Activated naive CD4-positive, alpha-beta T cell treated with anti-CD3 and anti-CD28 coated beads, Interleukin-2, amount 10 ng/mL, durations not matched to agents 7 days and 5 days (primary cell): ENCODE measurements around the gene GFI1B.
A peak's percentile ranks its signal among the peaks of the same experiment; 100 is the strongest.
"Not testable (repeated sequence)": the region's sequence is repeated elsewhere in the genome, so short reads cannot be mapped to it uniquely, and the experiment has no call there.

Source experiments
- CTCF ChIA-PET: fragments of 350-600 bp; sonication (Branson Sonifier 250); formaldehyde crosslinking; loops from one replicate; lab custom pipeline; 2021; ENCODE audit warnings: antibody characterized with exemption; lab: Charles Lee
- DNase-seq: peaks from one replicate; pipeline ENCODE4 v3.0.0-alpha.2; 2020
- H3K27ac Mint-ChIP-seq: one replicate; pipeline ENCODE4 v1.8.0; 2021; ENCODE audit warnings: mild to moderate bottlenecking, moderate library complexity, mixed read lengths
- H3K27me3 Mint-ChIP-seq: one replicate; pipeline ENCODE4 v1.8.0; 2021; ENCODE audit warnings: mild to moderate bottlenecking, mixed read lengths
- H3K36me3 Mint-ChIP-seq: one replicate; pipeline ENCODE4 v1.8.0; 2021; ENCODE audit warnings: mixed read lengths
- H3K4me1 Mint-ChIP-seq: one replicate; pipeline ENCODE4 v1.8.0; 2021; ENCODE audit warnings: mixed read lengths
- H3K4me3 Mint-ChIP-seq: one replicate; pipeline ENCODE4 v1.8.0; 2021; ENCODE audit warnings: mild to moderate bottlenecking, moderate library complexity, mixed read lengths
- H3K9me3 Mint-ChIP-seq: one replicate; pipeline ENCODE4 v1.8.0; 2021; ENCODE audit warnings: mixed read lengths

Gene GFI1B

DNA sequence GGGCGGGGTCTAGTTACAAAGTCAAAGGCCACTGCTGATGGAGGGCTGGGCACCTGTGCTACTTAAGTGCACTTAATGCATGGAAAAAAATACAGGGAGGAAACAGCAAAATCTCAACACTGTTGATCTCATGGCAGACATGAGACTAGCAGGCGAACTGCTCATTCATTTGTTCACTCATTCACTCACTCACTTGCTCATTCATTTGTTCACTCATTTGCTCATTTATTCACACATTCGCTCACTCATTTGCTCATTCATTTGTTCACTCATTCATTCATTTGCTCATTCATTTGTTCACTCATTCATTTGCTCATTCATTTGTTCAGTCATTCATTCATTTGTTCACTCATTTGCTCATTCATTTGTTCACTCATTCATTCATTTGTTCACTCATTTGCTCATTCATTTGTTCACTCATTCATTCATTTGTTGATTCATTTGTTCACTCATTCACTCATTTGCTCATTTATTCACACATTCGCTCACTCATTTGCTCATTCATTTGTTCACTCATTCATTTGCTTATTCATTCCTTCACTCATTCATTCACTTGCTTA lies 11.6 kb downstream of the GFI1B start:
- H3K4me3 Mint-ChIP-seq, CTCF ChIA-PET, H3K9me3 Mint-ChIP-seq, H3K4me1 Mint-ChIP-seq, H3K36me3 Mint-ChIP-seq, DNase-seq, H3K27ac Mint-ChIP-seq: not testable (repeated sequence)
- peaks cover 73% of the 10 kb centered on the region for H3K27me3 Mint-ChIP-seq

DNA sequence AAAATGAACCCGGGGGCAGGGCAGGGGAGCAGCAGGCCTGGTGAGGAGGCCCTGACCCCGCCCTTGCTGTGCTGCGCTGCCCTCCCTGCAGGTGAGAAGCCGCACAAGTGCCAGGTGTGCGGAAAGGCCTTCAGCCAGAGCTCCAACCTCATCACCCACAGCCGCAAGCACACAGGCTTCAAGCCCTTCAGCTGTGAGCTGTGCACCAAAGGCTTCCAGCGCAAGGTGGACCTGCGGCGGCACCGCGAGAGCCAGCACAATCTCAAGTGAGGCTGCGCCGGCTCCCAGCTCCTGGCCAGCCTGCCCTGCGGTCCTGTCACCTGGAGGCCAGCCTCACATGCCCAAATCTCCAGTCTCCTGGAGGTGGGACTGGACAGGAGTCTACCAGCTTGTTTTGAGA lies 12.3 kb downstream of the GFI1B start:
- Mint-ChIP-seq H3K4me1 (peaks cover 8% of the 10 kb centered on the region), H3K36me3 (no peaks in the 10 kb centered on the region), H3K27me3 (peaks cover 71% of the 10 kb centered on the region), H3K4me3 (no peak overlapping the region), H3K27ac (no peak overlapping the region), H3K9me3 (peaks cover 6% of the 10 kb centered on the region)
- CTCF ChIA-PET, result no interaction called here
- no peak for DNase-seq

DNA sequence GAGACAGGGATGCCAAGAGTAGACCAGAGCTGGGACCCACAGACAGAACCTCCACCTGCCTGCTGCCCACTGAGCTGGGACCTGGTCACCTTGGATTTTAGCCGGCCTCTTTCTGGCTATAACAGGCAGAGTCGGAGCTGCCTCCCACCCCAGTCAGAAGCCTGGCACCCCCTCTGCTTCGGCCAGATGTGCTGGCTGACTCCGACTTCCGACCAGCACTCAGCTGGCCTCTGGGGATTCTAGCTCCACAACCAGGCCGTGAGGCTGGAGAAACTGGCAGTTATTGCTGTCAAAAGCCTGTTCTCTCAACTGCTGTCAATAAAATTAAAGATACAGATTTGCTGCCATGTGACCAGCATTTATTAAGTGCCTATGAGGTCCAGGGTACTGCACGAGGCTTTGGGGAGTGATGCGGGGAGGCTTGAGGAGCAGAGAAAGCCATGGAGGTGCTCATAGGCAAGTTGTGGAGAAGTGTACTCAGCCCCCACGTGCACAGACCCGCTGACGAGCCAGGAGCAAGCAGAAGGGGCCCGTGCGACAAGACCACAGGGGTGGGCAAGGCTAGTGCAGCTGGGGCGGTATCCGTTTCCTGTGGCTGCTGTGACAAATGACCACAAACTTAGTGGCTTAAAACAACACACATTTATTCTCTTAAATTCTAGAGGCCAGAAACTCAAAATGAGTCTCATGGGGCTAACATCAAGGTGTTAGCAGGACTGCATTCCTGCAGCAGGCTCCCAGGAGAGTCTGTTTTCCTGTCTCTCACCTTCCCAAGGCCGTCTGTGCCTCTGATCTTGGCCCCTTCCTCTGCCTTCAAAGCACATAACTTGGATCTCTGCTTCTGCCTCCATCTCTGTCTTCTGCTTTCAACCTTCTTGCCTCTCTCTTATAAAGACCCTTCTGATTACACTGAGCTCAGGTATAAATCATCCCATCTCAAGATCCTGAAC lies 13.1 kb downstream of the GFI1B start:
- no peak overlapping the region for H3K4me3 Mint-ChIP-seq
- H3K36me3 Mint-ChIP-seq, result no peaks in the 10 kb centered on the region
- H3K27me3 Mint-ChIP-seq, result peaks cover 69% of the 10 kb centered on the region
- CTCF ChIA-PET, result interaction anchor here (0.7 kb wide), 1 partner anchor 13 kb away, joined by 3 read pairs; the partner anchor contains the start of gene GFI1B
- H3K27ac Mint-ChIP-seq, result no peak overlapping the region
- peaks cover 8% of the 10 kb centered on the region for H3K4me1 Mint-ChIP-seq
- peaks cover 6% of the 10 kb centered on the region for H3K9me3 Mint-ChIP-seq
- DNase-seq, result no peak

DNA sequence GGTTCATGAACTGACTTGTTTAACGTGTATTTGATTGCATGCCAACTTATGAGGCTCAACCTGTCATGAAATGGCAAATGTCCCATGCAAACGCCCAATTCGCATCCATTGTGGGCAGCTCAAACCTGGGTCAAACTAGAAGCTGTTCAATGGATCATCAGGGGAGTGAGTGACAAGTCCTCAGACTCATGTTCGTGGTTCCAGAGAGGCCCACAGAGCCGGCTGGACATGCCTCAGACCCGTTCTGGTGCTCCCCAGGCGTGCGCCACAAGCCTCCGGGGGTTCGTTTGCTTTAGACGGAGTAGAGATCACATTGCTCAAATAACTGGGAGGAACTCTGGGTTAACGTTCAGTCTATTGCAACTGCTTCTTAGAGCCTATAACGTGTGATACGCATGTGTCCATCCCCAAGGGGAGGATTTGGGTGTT lies 15.0 kb downstream of the GFI1B start:
- H3K27me3 Mint-ChIP-seq, result peaks cover 58% of the 10 kb centered on the region
- H3K9me3 Mint-ChIP-seq, result peaks cover 6% of the 10 kb centered on the region
- no peak overlapping the region for H3K4me3 Mint-ChIP-seq
- H3K36me3 Mint-ChIP-seq, result no peaks in the 10 kb centered on the region
- CTCF ChIA-PET, result no interaction called here
- no peak for DNase-seq
- H3K4me1 Mint-ChIP-seq, result peaks cover 8% of the 10 kb centered on the region
- H3K27ac Mint-ChIP-seq, result no peak overlapping the region

DNA sequence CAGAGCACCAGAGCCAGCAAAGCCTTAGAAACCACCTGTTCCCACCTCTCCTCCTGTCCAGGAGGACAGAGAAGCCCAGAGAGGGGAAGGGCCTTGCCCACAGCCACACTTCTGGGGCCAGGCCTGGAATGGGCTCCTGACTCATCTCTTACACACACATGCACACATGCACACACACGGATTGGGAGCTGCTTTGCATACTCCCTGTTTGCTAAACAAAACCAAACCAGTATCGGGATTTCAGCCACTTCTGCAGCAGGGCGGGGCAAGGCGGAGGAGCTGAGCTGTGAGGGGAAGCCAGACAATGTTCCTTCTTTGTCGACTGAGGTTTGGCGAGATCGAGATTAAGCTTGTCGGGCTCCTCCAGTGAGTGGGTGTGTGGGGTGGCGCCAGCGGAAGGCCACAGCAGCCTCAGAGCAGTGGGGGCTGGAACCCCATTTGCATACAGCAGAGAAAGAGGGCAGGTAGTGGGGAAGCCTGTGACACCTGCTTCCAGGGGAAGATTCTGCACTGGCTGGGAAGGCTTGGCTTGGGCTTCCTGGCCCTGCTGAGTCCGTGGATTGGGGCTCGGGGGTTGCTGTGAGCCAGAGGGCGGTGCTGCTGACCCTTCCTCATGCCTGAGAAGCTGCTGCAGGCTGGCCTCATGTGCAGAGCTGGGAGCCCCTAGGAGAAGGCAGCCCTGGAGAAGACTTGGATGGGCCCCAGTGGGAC lies 16.1 kb downstream of the GFI1B start:
- peaks cover 8% of the 10 kb centered on the region for H3K4me1 Mint-ChIP-seq
- peaks cover 65% of the 10 kb centered on the region for H3K27me3 Mint-ChIP-seq
- no peak overlapping the region for H3K27ac Mint-ChIP-seq
- H3K4me3 Mint-ChIP-seq, result no peak overlapping the region
- CTCF ChIA-PET, result interaction anchor here (0.6 to 0.8 kb wide), 2 partner anchors 17 to 249 kb away, joined by 3 read pairs; no protein-coding TSS in a partner anchor
- no peaks in the 10 kb centered on the region for H3K36me3 Mint-ChIP-seq
- DNase-seq, result no peak
- peaks cover 6% of the 10 kb centered on the region for H3K9me3 Mint-ChIP-seq

DNA sequence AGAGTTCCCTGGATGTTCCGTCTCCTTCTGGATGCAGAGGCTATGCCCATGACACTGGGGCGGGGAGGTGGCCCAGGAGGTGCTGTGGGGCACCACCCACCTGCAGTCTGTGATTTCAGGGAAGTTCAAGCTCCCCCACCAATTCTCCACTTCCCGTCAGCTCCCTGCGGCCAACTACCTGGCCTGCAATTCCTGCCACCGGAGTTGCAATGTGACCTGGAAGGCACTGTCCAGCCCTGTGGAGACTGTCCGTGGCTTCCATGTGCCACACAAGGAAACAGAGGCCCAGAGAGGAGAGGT lies 16.6 kb downstream of the GFI1B start:
- Mint-ChIP-seq H3K4me3 (no peak overlapping the region), H3K36me3 (no peaks in the 10 kb centered on the region), H3K27ac (no peak overlapping the region), H3K27me3 (peaks cover 70% of the 10 kb centered on the region), H3K9me3 (peaks cover 4% of the 10 kb centered on the region), H3K4me1 (peaks cover 8% of the 10 kb centered on the region)
- DNase-seq, result no peak
- CTCF ChIA-PET, result interaction anchor here (0.8 kb wide), 1 partner anchor 17 kb away, joined by 3 read pairs; no protein-coding TSS in a partner anchor

DNA sequence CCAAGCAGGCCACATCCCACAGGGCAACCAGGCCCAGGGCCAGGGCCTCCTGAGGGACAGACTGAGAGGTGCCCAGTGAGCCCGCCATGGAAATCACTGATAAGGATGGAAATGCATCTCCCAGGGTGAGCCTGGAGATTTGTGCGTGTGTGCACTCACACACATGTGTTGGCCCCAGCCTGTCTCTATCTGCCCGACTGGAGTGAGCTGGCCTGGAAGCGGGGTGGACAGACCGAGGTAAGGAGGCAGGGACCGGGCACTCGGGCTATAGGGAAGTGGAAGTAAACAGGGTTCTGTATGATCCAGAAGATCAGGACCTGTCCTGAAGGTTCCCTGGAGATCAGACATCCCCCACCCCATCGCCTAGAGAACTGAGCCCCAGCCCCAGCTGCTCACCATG lies 17.4 kb downstream of the GFI1B start:
- CTCF ChIA-PET, result no interaction called here
- no peaks in the 10 kb centered on the region for H3K9me3 Mint-ChIP-seq
- DNase-seq, result no peak
- no peak overlapping the region for H3K27ac Mint-ChIP-seq
- peaks cover 8% of the 10 kb centered on the region for H3K4me1 Mint-ChIP-seq
- peaks cover 71% of the 10 kb centered on the region for H3K27me3 Mint-ChIP-seq
- no peaks in the 10 kb centered on the region for H3K36me3 Mint-ChIP-seq
- no peak overlapping the region for H3K4me3 Mint-ChIP-seq

DNA sequence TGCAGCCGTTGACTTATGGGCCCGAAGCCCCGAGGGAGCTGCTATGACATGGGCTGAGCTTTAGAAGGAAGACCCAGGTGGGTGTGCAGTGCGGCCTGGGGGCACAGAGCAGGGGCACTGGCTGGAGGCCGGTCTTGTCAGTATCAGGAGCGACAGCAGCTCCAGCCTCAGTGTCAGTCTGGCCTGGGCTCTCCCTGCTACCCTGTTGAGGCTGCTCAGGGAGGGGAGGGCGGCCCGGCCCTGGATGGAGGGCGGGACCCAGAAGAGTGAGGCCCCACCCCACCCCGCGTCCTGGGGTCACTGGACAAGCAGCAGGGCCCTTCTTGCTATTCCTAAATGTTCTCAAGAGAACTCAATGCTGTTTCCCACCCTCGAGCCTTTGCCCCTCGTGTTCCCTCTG lies 18.0 kb downstream of the GFI1B start:
- H3K9me3 Mint-ChIP-seq, result no peaks in the 10 kb centered on the region
- H3K4me1 Mint-ChIP-seq, result peaks cover 8% of the 10 kb centered on the region
- H3K36me3 Mint-ChIP-seq, result no peaks in the 10 kb centered on the region
- DNase-seq, result no peak
- CTCF ChIA-PET, result no interaction called here
- no peak overlapping the region for H3K27ac Mint-ChIP-seq
- peaks cover 69% of the 10 kb centered on the region for H3K27me3 Mint-ChIP-seq
- H3K4me3 Mint-ChIP-seq, result no peak overlapping the region

DNA sequence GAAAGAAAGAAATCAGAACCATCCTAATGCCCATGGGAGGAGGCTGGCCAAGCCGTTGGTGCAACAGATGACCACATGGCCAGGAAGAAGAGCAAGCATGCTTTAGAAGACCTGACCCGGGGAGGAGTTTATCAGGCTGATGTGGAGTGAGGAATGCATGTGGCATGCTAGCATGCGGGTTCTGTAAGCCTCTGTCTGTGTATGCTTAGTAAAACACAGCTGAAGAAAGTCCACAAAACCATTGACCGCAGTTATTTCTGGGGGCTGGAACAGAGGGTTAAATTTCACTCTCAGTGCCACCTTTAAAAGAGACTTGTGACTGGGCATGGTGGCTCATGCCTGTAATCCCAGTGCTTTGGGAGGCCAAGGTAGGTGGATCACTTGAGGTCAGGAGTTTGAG lies 19.1 kb downstream of the GFI1B start:
- peaks cover 69% of the 10 kb centered on the region for H3K27me3 Mint-ChIP-seq
- H3K4me3 Mint-ChIP-seq, result no peak overlapping the region
- no peak for DNase-seq
- no peak overlapping the region for H3K27ac Mint-ChIP-seq
- CTCF ChIA-PET, result no interaction called here
- H3K4me1 Mint-ChIP-seq, result peaks cover 5% of the 10 kb centered on the region
- no peaks in the 10 kb centered on the region for H3K9me3 Mint-ChIP-seq
- no peaks in the 10 kb centered on the region for H3K36me3 Mint-ChIP-seq

DNA sequence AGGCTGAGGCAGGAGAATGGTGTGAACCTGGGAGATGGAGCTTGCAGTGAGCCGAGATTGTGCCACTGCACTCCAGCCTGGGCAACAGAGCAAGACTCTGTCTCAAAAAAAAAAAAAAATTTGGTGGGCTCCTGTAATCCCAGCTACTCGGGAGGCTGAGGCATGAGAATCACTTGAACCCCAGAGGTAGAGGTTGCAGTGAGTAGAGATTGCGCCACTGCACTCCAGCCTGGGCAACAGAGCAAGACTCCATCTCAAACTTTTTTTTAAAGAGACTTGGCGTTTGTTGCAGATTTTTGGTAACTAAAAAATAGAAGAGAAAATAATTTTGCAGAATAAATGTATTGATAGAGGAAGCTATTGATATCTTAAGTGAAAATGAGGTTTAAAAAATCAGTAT lies 19.7 kb downstream of the GFI1B start:
- H3K36me3 Mint-ChIP-seq, H3K4me3 Mint-ChIP-seq, DNase-seq, H3K9me3 Mint-ChIP-seq, H3K4me1 Mint-ChIP-seq, H3K27ac Mint-ChIP-seq: not testable (repeated sequence)
- H3K27me3 Mint-ChIP-seq, result peaks cover 71% of the 10 kb centered on the region
- CTCF ChIA-PET, result interaction anchor here (0.6 to 1.1 kb wide), 3 partner anchors 24 to 39 kb away, joined by 3 read pairs; no protein-coding TSS in a partner anchor

DNA sequence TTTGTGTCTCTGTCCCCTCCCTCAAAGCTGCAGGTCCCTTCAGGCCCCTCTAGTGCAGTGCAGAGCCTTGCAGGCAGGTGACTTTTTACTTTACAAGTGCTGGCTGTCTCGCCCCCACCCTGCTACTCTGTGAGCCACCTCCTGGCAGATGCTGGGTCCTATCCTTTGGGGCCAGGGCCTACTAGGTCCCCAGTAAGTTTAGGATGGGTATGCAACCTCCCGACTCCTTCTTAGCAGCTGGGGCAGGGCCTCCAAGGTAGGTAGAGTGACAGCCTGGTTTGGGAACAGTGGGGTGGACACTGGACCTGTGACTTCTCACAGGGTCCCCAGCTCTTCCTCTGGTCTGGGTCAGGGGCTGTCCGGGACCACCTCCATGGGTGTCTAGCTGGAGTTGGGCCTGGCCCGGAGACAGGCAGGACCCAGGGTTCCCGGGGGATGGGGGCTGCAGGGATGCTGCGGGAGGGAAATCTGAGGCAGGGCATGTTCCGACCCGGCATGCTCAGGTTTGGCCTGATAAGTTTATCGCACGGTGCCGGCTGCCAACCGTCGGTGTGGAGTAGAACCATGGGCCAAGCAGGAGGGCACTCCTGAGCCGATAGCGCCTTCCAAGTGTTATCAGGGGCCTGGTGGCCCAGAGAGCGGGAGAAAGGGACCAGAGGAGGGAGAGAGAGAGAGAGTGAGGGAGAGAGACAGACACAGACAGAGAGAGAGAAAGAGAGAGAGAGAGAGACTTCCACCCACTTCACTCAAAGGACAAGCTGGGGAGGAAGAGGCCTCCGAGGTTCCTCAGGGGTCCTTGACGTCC lies 20.5 kb downstream of the GFI1B start:
- CTCF ChIA-PET, result interaction anchor here (0.6 to 1.1 kb wide), 3 partner anchors 23 to 39 kb away, joined by 3 read pairs; no protein-coding TSS in a partner anchor
- no peak overlapping the region for H3K27ac Mint-ChIP-seq
- no peak for DNase-seq
- peaks cover 5% of the 10 kb centered on the region for H3K4me1 Mint-ChIP-seq
- H3K27me3 Mint-ChIP-seq, result peaks cover 71% of the 10 kb centered on the region
- H3K4me3 Mint-ChIP-seq, result no peak overlapping the region
- H3K36me3 Mint-ChIP-seq, result no peaks in the 10 kb centered on the region
- no peaks in the 10 kb centered on the region for H3K9me3 Mint-ChIP-seq

DNA sequence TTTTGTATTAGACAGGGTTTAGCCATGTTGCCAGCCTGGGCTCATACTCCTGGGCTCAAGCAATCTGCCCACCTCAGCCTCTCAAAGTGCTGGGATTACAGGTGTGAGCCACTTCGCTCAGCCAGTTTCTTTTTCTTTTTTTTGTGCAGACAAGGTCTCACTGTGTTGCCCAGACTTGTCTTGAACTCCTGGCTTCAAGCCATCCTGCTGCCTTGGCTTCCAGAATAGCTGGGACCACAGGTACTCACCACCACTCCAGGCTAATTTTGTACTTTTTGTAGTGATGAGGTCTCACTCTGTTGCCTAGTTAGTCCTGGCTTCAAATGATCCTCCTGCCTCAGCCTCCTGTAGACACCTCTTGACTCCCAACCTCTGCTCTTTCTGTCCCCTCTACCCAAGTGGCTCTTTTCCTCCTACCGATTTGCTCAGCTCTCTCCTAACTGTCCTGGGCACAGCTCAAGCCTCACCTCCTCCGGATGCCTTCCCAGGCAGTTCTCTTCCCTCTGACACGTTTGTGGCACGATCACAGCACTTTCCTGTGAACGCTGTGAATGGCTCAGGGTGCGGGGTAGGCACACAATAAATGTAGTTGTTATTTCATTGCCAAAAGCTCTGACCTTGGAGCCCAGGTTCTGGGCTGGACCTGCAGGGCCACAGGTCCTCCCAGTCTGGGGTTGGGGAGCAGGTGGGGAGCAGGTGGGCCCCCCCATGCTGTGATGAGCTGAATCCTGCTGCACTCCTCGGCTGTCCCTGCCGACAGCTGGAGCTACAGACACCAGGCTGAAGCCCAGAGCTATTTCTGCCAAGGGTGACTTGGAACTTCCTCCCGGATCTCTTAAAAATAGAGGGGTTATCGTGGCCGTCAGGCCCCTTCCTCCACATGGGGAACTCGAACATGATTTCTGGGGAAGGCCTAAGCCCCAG lies 23.9 kb downstream of the GFI1B start:
- H3K27me3 Mint-ChIP-seq, result peaks cover 75% of the 10 kb centered on the region
- DNase-seq, result peak; percentile 18
- H3K4me1 Mint-ChIP-seq, result no peaks in the 10 kb centered on the region
- H3K36me3 Mint-ChIP-seq, result no peaks in the 10 kb centered on the region
- CTCF ChIA-PET, result interaction anchor here (1.2 to 1.9 kb wide), 2 partner anchors 20 to 27 kb away, joined by 3 to 20 read pairs; no protein-coding TSS in a partner anchor
- no peak overlapping the region for H3K4me3 Mint-ChIP-seq
- H3K27ac Mint-ChIP-seq, result no peak overlapping the region
- no peaks in the 10 kb centered on the region for H3K9me3 Mint-ChIP-seq

DNA sequence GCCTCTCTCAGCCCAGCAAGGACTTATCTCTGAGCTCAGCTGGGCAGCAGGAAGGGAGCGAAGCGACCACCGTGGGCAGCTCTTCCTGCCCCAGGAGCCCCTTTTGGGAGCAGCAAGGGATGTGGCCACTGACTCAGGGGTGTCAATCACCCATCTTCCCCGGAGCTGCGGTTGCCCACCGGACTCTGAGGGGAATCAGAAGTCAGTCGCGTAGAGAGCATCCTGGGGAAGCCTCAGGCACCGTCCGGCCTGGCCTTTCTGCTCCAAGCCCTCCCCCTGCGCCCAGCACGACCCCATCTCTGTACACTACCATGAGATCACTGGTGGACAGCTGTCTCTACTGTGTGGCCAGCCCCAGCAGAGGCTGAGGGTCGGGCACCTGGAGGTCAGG lies 24.6 kb downstream of the GFI1B start:
- H3K4me3 Mint-ChIP-seq, result no peak overlapping the region
- H3K36me3 Mint-ChIP-seq, result no peaks in the 10 kb centered on the region
- CTCF ChIA-PET, result interaction anchor here (1.2 to 1.9 kb wide), 2 partner anchors 19 to 27 kb away, joined by 3 to 20 read pairs; no protein-coding TSS in a partner anchor
- DNase-seq, result peak; percentile 12
- no peaks in the 10 kb centered on the region for H3K4me1 Mint-ChIP-seq
- no peaks in the 10 kb centered on the region for H3K9me3 Mint-ChIP-seq
- peaks cover 82% of the 10 kb centered on the region for H3K27me3 Mint-ChIP-seq
- no peak overlapping the region for H3K27ac Mint-ChIP-seq
